HepG2 (cell line): ENCODE results near the gene C1RL. TPM values are rescaled to one million over a fixed set of nuclear protein-coding genes. Genes with fewer than 3 reads are reported as not detected.
A peak's percentile ranks its signal among the peaks of the same experiment; 100 is the strongest.

Experiments used
- MAFG ChIP-seq: sonication (generic); formaldehyde crosslinking; IDR thresholded peaks from 2 replicates; pipeline ENCODE4 v1.5.1; 2020; ENCODE audit warnings: mild to moderate bottlenecking, missing genetic modification reagents
- SUZ12 ChIP-seq: fragments of 150-350 bp; IDR thresholded peaks from 2 replicates; pipeline ENCODE4 v1.6.1; 2014; ENCODE audit warnings: low read depth, low read length
- TBX2 ChIP-seq: sonication (generic); formaldehyde crosslinking; IDR thresholded peaks from 2 replicates; pipeline ENCODE4 v1.5.0; 2020; ENCODE audit warnings: missing genetic modification reagents, mild to moderate bottlenecking, borderline replicate concordance
- ZBTB38 ChIP-seq: sonication (generic); formaldehyde crosslinking; IDR thresholded peaks from 2 replicates; pipeline ENCODE4 v1.5.1; 2020; ENCODE audit warnings: mild to moderate bottlenecking, missing genetic modification reagents
- ZFX ChIP-seq: sonication (generic); formaldehyde crosslinking; IDR thresholded peaks from 2 replicates; pipeline ENCODE4 v1.4.0; 2020; ENCODE audit warnings: mild to moderate bottlenecking, low read depth, missing genetic modification reagents, moderate library complexity
- ZNF326 ChIP-seq: sonication (generic); formaldehyde crosslinking; IDR thresholded peaks from 2 replicates; pipeline ENCODE4 v1.4.0; 2020; ENCODE audit warnings: missing genetic modification reagents, borderline replicate concordance
- ZNF501 ChIP-seq: sonication (generic); formaldehyde crosslinking; IDR thresholded peaks from 2 replicates; pipeline ENCODE4 v1.5.1; 2020; ENCODE audit warnings: mild to moderate bottlenecking, moderate library complexity, missing genetic modification reagents
- ZNF569 ChIP-seq: sonication (generic); formaldehyde crosslinking; IDR thresholded peaks from 2 replicates; pipeline ENCODE4 v1.5.0; 2020; ENCODE audit warnings: mild to moderate bottlenecking, missing genetic modification reagents, moderate library complexity, borderline replicate concordance
- ZNF766 ChIP-seq: sonication (generic); formaldehyde crosslinking; IDR thresholded peaks from 2 replicates; pipeline ENCODE4 v1.5.0; 2020; ENCODE audit warnings: missing genetic modification reagents, borderline replicate concordance
- ZNF776 ChIP-seq: sonication (generic); formaldehyde crosslinking; IDR thresholded peaks from 2 replicates; pipeline ENCODE4 v1.4.0; 2020; ENCODE audit warnings: mild to moderate bottlenecking, missing genetic modification reagents
- ZSCAN31 ChIP-seq: sonication (generic); formaldehyde crosslinking; IDR thresholded peaks from 2 replicates; pipeline ENCODE4 v1.5.0; 2020; ENCODE audit warnings: low read depth, mild to moderate bottlenecking, missing genetic modification reagents
- polyA plus RNA-seq, 8 experiments: library from polyadenylated mRNA; depleted of rRNA in 3 of 8; stranded (reverse) in 7 of 8; unstranded in 1 of 8; fragments of >200 nt; fragmentation: Illumina TruSeq in 4 of 8; extraction: Trizol in 4 of 8; gene quantifications; 2 replicates each; pipeline versions ENCODE4 v1.2.1 to v1.2.3, GENCODE V29; 2011 to 2016; ENCODE audit warnings: low read depth in 4 of 8, missing spikeins in 1 of 8, mixed read lengths in 1 of 8; ENCODE audit not compliant: insufficient read depth in 1 of 8
- total RNA-seq, 5 experiments: library from RNA; depleted of rRNA; stranded (reverse); fragments of >200 nt; fragmentation: Illumina TruSeq; extraction: Trizol; gene quantifications; 2 replicates each; pipeline ENCODE4 v1.2.3, GENCODE V29; 2016; ENCODE audit warnings: low read depth in 1 of 5
- TF ChIP-seq, protein P1 (sequence below), 2 experiments: fragments of 450-650 bp in 1 of 2; sonication (generic) in 1 of 2; formaldehyde crosslinking in 1 of 2; IDR thresholded peaks; 2 replicates each; pipeline versions ENCODE4 v1.6.1 to v1.8.0; 2016 to 2022; ENCODE audit warnings: antibody characterized with exemption in 1 of 2, mild to moderate bottlenecking in 1 of 2, missing genetic modification reagents in 1 of 2
- TF ChIP-seq, protein P2 (sequence below): sonication (generic); formaldehyde crosslinking; IDR thresholded peaks from 2 replicates; pipeline ENCODE4 v1.9.0; 2022; ENCODE audit warnings: low read depth, missing genetic modification reagents
- TF ChIP-seq, protein P3 (sequence below): sonication (generic); formaldehyde crosslinking; IDR thresholded peaks from 2 replicates; pipeline ENCODE4 v1.8.0; 2022; ENCODE audit warnings: mild to moderate bottlenecking, missing genetic modification reagents, moderate library complexity
- TF ChIP-seq, protein P4 (sequence below): IDR thresholded peaks from 2 replicates; pipeline ENCODE4 v1.6.1; 2016; ENCODE audit warnings: control low read depth

Gene C1RL
- total and polyA plus RNA-seq, 2 of the 13 experiments (the other 11 are each of a cell fraction or from before 2014, with no cell fraction given): 28.9 to 53.1 TPM

DNA sequence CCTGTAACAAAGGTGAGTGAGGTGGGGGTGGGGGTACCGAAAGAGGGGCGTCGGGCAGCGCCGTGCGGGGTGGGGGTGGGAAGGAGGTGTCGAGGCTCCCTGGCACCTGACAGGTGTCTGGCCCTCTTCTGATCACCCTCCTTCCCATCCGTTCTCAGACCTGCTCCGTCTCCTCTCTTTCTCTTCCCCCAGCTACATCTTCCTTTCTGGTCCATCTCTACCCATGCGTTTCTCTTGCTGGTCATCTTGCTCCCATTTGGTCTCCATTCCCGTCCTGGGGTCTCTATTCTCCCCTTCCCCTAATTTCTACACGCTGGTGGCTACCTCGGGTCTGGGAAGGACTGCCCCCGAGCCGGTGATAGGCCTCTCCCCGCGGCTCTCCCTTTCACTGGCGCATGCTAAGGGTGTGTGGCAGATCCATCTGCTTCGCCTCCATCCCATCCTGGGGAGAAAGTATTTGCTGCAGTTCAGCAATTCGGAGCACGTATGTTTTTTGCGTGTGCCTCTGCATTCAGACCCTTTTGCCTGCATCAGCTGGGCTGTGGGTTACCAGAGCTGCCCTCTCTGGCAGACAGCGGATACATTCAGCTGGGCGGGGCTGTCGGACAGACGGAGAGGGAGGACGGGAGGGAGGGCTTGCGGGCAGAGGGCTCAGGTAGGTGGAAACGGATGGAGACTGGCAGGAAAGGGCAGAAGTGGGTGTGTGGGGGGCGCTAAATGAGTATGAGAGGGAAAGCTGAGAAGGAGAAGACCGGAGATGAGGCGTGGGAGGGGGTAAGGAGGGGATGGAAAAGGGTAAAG is 21.9 kb upstream of the C1RL start (continued):
- TF ChIP-seq, protein P1, sequence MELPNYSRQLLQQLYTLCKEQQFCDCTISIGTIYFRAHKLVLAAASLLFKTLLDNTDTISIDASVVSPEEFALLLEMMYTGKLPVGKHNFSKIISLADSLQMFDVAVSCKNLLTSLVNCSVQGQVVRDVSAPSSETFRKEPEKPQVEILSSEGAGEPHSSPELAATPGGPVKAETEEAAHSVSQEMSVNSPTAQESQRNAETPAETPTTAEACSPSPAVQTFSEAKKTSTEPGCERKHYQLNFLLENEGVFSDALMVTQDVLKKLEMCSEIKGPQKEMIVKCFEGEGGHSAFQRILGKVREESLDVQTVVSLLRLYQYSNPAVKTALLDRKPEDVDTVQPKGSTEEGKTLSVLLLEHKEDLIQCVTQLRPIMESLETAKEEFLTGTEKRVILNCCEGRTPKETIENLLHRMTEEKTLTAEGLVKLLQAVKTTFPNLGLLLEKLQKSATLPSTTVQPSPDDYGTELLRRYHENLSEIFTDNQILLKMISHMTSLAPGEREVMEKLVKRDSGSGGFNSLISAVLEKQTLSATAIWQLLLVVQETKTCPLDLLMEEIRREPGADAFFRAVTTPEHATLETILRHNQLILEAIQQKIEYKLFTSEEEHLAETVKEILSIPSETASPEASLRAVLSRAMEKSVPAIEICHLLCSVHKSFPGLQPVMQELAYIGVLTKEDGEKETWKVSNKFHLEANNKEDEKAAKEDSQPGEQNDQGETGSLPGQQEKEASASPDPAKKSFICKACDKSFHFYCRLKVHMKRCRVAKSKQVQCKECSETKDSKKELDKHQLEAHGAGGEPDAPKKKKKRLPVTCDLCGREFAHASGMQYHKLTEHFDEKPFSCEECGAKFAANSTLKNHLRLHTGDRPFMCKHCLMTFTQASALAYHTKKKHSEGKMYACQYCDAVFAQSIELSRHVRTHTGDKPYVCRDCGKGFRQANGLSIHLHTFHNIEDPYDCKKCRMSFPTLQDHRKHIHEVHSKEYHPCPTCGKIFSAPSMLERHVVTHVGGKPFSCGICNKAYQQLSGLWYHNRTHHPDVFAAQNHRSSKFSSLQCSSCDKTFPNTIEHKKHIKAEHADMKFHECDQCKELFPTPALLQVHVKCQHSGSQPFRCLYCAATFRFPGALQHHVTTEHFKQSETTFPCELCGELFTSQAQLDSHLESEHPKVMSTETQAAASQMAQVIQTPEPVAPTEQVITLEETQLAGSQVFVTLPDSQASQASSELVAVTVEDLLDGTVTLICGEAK (IDR thresholded peaks at IDR 0.05): no peak
- TF ChIP-seq, protein P1 (CRISPR knock-in tag; IDR thresholded peaks at IDR 0.05): no peak
- no peak for TF ChIP-seq ZNF776
- 0 out of 2 replicates have a peak, but pooled peaks have one; percentile 38 for TF ChIP-seq ZFX (CRISPR knock-in tag)
- TF ChIP-seq ZNF501 (CRISPR knock-in tag): 0 out of 2 replicates have a peak, but pooled peaks have one; percentile 52
- no peak for TF ChIP-seq ZNF569 (CRISPR knock-in tag)
- no peak for TF ChIP-seq ZSCAN31
- TF ChIP-seq, protein P2, sequence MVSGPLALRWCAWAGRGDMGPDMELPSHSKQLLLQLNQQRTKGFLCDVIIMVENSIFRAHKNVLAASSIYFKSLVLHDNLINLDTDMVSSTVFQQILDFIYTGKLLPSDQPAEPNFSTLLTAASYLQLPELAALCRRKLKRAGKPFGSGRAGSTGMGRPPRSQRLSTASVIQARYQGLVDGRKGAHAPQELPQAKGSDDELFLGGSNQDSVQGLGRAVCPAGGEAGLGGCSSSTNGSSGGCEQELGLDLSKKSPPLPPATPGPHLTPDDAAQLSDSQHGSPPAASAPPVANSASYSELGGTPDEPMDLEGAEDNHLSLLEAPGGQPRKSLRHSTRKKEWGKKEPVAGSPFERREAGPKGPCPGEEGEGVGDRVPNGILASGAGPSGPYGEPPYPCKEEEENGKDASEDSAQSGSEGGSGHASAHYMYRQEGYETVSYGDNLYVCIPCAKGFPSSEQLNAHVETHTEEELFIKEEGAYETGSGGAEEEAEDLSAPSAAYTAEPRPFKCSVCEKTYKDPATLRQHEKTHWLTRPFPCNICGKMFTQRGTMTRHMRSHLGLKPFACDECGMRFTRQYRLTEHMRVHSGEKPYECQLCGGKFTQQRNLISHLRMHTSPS: no peak
- peak; percentile 21; the same call in 1 of the 2 replicates for TF ChIP-seq TBX2 (CRISPR knock-in tag)
- no peak for TF ChIP-seq ZBTB38 (CRISPR knock-in tag)
- TF ChIP-seq ZNF766 (CRISPR knock-in tag): no peak
- TF ChIP-seq, protein P3, sequence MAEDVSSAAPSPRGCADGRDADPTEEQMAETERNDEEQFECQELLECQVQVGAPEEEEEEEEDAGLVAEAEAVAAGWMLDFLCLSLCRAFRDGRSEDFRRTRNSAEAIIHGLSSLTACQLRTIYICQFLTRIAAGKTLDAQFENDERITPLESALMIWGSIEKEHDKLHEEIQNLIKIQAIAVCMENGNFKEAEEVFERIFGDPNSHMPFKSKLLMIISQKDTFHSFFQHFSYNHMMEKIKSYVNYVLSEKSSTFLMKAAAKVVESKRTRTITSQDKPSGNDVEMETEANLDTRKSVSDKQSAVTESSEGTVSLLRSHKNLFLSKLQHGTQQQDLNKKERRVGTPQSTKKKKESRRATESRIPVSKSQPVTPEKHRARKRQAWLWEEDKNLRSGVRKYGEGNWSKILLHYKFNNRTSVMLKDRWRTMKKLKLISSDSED (CRISPR knock-in tag): no peak
- TF ChIP-seq, protein P4, sequence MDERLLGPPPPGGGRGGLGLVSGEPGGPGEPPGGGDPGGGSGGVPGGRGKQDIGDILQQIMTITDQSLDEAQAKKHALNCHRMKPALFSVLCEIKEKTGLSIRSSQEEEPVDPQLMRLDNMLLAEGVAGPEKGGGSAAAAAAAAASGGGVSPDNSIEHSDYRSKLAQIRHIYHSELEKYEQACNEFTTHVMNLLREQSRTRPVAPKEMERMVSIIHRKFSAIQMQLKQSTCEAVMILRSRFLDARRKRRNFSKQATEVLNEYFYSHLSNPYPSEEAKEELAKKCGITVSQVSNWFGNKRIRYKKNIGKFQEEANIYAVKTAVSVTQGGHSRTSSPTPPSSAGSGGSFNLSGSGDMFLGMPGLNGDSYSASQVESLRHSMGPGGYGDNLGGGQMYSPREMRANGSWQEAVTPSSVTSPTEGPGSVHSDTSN (CRISPR knock-in tag): no peak
- no peak for TF ChIP-seq MAFG (CRISPR knock-in tag)
- no peak for TF ChIP-seq ZNF326 (CRISPR knock-in tag)
- TF ChIP-seq SUZ12: no peak
